OCI-LY7 (cell line): ENCODE measurements around the gene TNFRSF12A. TPM values are rescaled to one million over a fixed set of nuclear protein-coding genes. Genes with fewer than 3 reads are reported as not detected.

ENCODE experiments used
- BruUV-seq: library from RNA; stranded (reverse); fragments of 400-500 nt; replicated peaks from 2 replicates; lab custom pipeline; 2021; lab: Mats Ljungman, UMichigan
- CTCF ChIA-PET: fragments of 300-600 bp; sonication (Branson Sonifier 250); formaldehyde crosslinking; loops from one replicate; lab custom pipeline; 2022; ENCODE audit warnings: antibody characterized with exemption; ENCODE audit not compliant: unreplicated experiment; lab: Charles Lee
- POLR2A ChIA-PET: fragments of 300-600 bp; sonication (Branson Sonifier 250); formaldehyde crosslinking; loops from one replicate; lab custom pipeline; 2022; ENCODE audit warnings: antibody characterized with exemption; lab: Charles Lee
- DNase-seq: peaks from one replicate; pipeline ENCODE4 v3.0.0-alpha.2; 2015; ENCODE audit warnings: low spot score
- H2AFZ ChIP-seq: fragments of 200-600 bp; sonication (generic), shearing (Covaris generic); 2 replicates; pipeline ENCODE4 v1.6.1; 2014; ENCODE audit warnings: mild to moderate bottlenecking, antibody characterized with exemption, low read length, moderate library complexity
- H3K27ac ChIP-seq: fragments of 200-600 bp; sonication (generic); 2 replicates; pipeline ENCODE4 v1.5.1; 2014; ENCODE audit warnings: mixed run types, low read depth, mild to moderate bottlenecking, moderate library complexity, low read length, inconsistent platforms; ENCODE audit not compliant: poor library complexity, severe bottlenecking
- H3K36me3 ChIP-seq: fragments of 200-600 bp; sonication (generic); 2 replicates; pipeline ENCODE4 v1.6.1; 2014; ENCODE audit warnings: mild to moderate bottlenecking, antibody characterized with exemption, low read length, moderate library complexity, mixed read lengths; ENCODE audit not compliant: insufficient read depth
- H3K4me1 ChIP-seq: fragments of 200-600 bp; sonication (generic); 2 replicates; pipeline ENCODE4 v1.5.1; 2014; ENCODE audit warnings: mild to moderate bottlenecking, low read length; ENCODE audit not compliant: insufficient read depth, poor library complexity, severe bottlenecking
- H3K4me2 ChIP-seq: fragments of 200-600 bp; sonication (generic); 2 replicates; pipeline ENCODE4 v1.6.1; 2014; ENCODE audit warnings: mild to moderate bottlenecking, low read length
- H3K4me3 ChIP-seq: fragments of 200-600 bp; sonication (generic); 2 replicates; pipeline ENCODE4 v1.5.1; 2014; ENCODE audit warnings: mild to moderate bottlenecking, low read depth, low read length; ENCODE audit not compliant: poor library complexity, severe bottlenecking
- H3K79me2 ChIP-seq: fragments of 200-600 bp; sonication (generic); 2 replicates; pipeline ENCODE4 v1.6.1; 2016; ENCODE audit warnings: low read depth, mild to moderate bottlenecking, low read length, moderate library complexity, mixed read lengths; ENCODE audit not compliant: insufficient read depth
- H3K9me2 ChIP-seq: fragments of 200-600 bp; sonication (generic); 2 replicates; pipeline ENCODE4 v1.6.1; 2016; ENCODE audit warnings: mild to moderate bottlenecking, low read length, mixed read lengths; ENCODE audit not compliant: insufficient read depth
- H3K9me3 ChIP-seq: fragments of 200-600 bp; sonication (generic); 2 replicates; pipeline ENCODE4 v1.6.1; 2014; ENCODE audit warnings: mild to moderate bottlenecking, mixed run types, low read length, mixed read lengths
- H4K20me1 ChIP-seq: fragments of 200-600 bp; sonication (generic); 2 replicates; pipeline ENCODE4 v1.6.1; 2014; ENCODE audit warnings: mild to moderate bottlenecking, antibody characterized with exemption, low read length, moderate library complexity, mixed read lengths; ENCODE audit not compliant: insufficient read depth
- EZH2phosphoT487 ChIP-seq: fragments of 200-600 bp; sonication (generic); IDR thresholded peaks from 2 replicates; pipeline ENCODE4 v1.6.1; 2018; ENCODE audit warnings: low read depth, borderline replicate concordance, mild to moderate bottlenecking, mixed run types, antibody characterized with exemption, low read length, moderate library complexity, mixed read lengths
- intact Hi-C: fragments of 100-400 bp; cut with micrococcal nuclease; formaldehyde crosslinking; loops from one replicate; pipeline ENCODE4 v1.10.0; 2022; ENCODE audit not compliant: unreplicated experiment
- total RNA-seq, 2 experiments: library from RNA; depleted of rRNA in 1 of 2; stranded (reverse); fragments of >200 nt in 1 of 2; shearing (Covaris generic) in 1 of 2; gene quantifications; 2 replicates each; pipeline ENCODE4 v1.2.3, GENCODE V29; 2014 to 2022
- TF ChIP-seq, protein P1 (sequence below): fragments of 200-600 bp; sonication (generic); conservative IDR thresholded peaks from 2 replicates; pipeline ENCODE4 v1.5.1; 2014; ENCODE audit warnings: mild to moderate bottlenecking, antibody characterized with exemption, low read length, moderate library complexity, mixed read lengths

TNFRSF12A gene
- total RNA-seq, 2 experiments from 2014 or later, result 1.9 to 4.9 TPM

DNA sequence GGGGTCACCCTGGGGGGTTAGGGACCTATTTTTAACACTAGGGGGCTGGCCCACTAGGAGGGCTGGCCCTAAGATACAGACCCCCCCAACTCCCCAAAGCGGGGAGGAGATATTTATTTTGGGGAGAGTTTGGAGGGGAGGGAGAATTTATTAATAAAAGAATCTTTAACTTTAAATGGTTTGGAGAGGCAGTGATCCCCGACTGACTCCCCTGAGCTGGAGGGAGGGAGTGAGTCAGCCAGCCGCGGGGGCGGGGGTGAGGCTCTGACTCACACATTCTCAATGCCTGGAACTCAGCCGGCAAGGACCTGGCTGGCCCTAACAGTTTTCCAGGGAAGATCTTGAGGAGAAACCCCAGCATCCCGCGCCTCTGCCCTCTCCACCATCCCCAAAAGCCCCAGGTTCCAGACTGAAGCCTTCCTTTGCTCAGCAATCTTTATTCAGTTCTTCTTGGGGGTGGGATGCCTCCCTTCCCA, 2.1 kb downstream of the TNFRSF12A start:
- Histone ChIP-seq H2AFZ (no peak overlapping the region), H4K20me1 (no peaks in the 10 kb centered on the region), H3K4me1 (peaks cover 39% of the 10 kb centered on the region), H3K36me3 (peaks cover 10% of the 10 kb centered on the region), H3K9me3 (no peaks in the 10 kb centered on the region), H3K4me2 (peak overlapping the region; percentile 92), H3K4me3 (no peak overlapping the region), H3K9me2 (no peaks in the 10 kb centered on the region), H3K27ac (no peak overlapping the region), H3K79me2 (no peaks in the 10 kb centered on the region)
- DNase-seq, result no peak
- intact Hi-C loops, result no loop called here
- TF ChIP-seq EZH2phosphoT487, result no peak
- TF ChIP-seq, protein P1, sequence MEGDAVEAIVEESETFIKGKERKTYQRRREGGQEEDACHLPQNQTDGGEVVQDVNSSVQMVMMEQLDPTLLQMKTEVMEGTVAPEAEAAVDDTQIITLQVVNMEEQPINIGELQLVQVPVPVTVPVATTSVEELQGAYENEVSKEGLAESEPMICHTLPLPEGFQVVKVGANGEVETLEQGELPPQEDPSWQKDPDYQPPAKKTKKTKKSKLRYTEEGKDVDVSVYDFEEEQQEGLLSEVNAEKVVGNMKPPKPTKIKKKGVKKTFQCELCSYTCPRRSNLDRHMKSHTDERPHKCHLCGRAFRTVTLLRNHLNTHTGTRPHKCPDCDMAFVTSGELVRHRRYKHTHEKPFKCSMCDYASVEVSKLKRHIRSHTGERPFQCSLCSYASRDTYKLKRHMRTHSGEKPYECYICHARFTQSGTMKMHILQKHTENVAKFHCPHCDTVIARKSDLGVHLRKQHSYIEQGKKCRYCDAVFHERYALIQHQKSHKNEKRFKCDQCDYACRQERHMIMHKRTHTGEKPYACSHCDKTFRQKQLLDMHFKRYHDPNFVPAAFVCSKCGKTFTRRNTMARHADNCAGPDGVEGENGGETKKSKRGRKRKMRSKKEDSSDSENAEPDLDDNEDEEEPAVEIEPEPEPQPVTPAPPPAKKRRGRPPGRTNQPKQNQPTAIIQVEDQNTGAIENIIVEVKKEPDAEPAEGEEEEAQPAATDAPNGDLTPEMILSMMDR, result no peak
- ChIA-PET POLR2A (interaction anchor here (0.6 kb wide), 1 partner anchor 16 kb away, joined by 4 read pairs; no protein-coding TSS in a partner anchor), CTCF (interaction anchor here (0.6 kb wide), 1 partner anchor 108 kb away, joined by 3 read pairs; no protein-coding TSS in a partner anchor)
- no TSS peak for BruUV-seq

DNA sequence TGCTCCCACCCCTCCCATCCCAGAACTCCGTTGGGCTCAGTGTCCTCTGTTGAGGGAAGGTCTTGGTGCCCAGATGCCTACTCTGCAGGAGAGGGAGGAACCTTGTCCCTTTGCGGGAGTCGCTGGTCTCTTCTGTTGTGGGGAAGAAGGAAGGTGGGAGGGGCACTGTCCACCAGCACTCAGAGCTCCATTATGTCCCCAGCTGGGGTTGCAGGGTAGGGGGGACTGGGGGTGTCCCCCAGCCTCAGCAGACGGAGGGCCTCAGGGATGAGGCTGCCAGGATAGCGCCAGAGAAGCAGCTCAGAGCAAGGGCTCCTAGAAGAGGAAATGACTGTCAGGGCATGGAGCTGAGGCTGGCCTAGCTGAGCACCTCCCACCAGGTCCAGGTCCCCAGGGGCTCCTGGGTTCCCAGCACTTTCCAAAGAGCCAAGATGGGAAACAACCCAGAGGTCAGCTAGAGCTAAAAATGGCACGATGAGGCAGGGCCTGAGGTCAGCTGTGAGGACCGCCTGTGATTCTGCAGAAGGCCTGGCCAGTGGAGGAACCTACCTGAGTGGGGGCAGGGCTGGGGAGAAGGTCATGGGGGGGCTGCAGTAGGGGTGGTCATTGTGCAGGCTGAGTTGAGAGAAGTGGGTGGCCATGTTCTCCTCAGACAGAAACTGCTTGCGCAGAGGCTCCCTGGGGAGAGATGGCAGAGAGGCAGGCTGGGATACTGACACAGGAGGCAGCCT, 2.7 kb downstream of the TNFRSF12A start:
- H3K79me2 ChIP-seq, result no peaks in the 10 kb centered on the region
- intact Hi-C loops, result no loop called here
- H2AFZ ChIP-seq, result no peak overlapping the region; the same call in 1 of the 2 replicates
- H3K4me3 ChIP-seq, result peak overlapping the region; percentile 72
- peak; percentile 40 for DNase-seq
- peaks cover 15% of the 10 kb centered on the region for H3K36me3 ChIP-seq
- H3K4me1 ChIP-seq, result peaks cover 39% of the 10 kb centered on the region
- ChIA-PET CTCF (interaction anchor here (0.6 kb wide), 1 partner anchor 107 kb away, joined by 3 read pairs; no protein-coding TSS in a partner anchor), POLR2A (interaction anchor here (0.5 to 1.2 kb wide), 3 partner anchors 17 to 112 kb away, joined by 3 to 4 read pairs (median 4); partner anchors contain the start of gene ZNF213)
- no peaks in the 10 kb centered on the region for H3K9me2 ChIP-seq
- H4K20me1 ChIP-seq, result no peaks in the 10 kb centered on the region
- no peaks in the 10 kb centered on the region for H3K9me3 ChIP-seq
- TF ChIP-seq, protein P1, result no peak
- no peak for TF ChIP-seq EZH2phosphoT487
- peak overlapping the region; percentile 67 for H3K27ac ChIP-seq
- H3K4me2 ChIP-seq, result peak overlapping the region; percentile 92
- TSS peak; percentile 94 for BruUV-seq

DNA sequence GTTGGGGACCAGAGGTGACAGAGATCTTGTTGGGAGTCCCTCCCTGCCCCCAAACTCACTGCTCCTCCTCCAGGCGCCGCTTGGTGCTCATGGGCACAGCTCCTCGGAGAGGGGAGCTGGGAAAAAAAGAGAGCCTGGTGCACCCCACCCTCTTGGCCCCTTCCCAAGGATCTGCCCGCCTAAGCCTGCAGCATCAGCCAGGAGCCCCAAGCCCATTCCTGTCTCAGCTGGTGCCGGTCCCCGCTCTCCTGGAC, 3.2 kb downstream of the TNFRSF12A start:
- intact Hi-C loops, result no loop called here
- Histone ChIP-seq H3K27ac (peak overlapping the region; percentile 67), H2AFZ (peak overlapping the region; percentile 61; the same call in 1 of the 2 replicates), H3K9me3 (no peaks in the 10 kb centered on the region), H3K79me2 (no peaks in the 10 kb centered on the region), H3K36me3 (peaks cover 16% of the 10 kb centered on the region), H4K20me1 (no peaks in the 10 kb centered on the region), H3K4me1 (peaks cover 38% of the 10 kb centered on the region), H3K4me3 (peak overlapping the region; percentile 72), H3K4me2 (peak overlapping the region; percentile 92), H3K9me2 (no peaks in the 10 kb centered on the region)
- POLR2A ChIA-PET, result interaction anchor here (0.5 to 1.2 kb wide), 2 partner anchors 51 to 112 kb away, joined by 3 to 4 read pairs; partner anchors contain the start of gene ZNF213
- TF ChIP-seq, protein P1, result no peak
- TF ChIP-seq EZH2phosphoT487, result no peak
- CTCF ChIA-PET, result no interaction called here
- BruUV-seq, result no TSS peak
- no peak for DNase-seq
